Measurements from ENCODE around the gene CDYL2.

The CDYL2 gene

DNA sequence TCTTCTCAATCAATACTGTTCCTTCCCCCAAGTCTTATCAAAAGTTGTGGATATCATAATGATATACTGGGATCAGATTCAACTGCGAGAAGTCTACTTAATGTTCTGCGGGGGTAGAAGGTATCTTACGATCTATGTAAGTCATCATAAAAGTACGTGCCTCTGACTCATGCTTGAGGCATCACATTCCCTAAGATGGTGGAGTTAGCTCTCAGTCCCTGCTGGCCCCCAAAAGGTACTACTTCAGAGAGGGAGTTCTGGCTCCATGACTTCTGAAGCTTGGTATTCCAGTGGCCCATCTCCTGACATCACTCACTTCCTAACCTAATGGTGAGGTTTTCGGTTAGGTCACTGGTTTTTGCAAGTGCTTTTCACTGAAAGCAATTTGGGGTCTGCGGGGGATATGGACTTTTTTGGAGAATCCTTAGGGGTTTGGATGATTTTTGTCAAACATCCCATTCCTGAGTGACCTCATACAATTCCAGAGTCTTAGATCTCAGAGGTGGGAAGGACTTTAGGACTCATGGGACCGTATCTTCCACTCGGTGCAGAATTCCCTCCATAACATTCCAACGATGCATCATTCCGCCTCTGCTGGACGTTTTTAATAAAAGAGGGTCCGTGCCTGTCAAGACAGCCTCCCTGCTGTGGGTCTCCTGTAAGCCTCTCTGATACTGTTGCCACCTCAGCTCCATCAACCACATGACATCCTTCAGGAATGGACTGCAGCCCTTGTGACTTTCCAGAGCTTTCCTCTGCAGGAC lies 189.3 kb downstream of the CDYL2 start:
- H3K4me3 Mint-ChIP-seq = no peak overlapping the region

DNA sequence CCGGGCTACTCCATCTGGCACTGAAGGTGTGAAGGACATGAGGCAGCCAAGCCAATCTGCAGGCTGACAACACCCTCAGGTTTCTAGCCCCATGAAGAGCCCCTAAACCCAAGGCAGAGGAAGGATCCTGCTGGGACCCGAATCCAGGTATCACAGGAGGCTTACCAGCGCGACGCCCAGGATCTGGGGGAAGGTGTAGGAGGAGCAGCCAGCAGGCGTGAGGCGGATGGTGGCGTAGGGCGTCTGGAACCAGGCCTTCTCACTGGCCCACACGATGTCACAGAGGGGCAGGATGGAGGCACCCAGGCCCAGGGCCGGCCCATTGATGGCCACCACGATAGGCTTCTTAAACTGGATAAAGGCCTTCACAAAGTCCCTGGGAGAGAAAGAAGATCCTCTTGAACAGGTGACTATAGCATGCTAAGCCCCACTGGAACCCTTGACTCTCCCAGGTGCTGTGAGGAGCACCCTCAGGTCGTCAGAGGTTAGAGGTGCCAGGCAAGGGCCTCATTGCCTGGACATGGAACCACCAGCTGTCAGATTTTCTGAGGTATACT lies 191.9 kb downstream of the CDYL2 start:
- Mint-ChIP-seq H3K9me3 (peaks cover 2% of the 10 kb centered on the region), H3K4me3 (no peak overlapping the region), H3K27ac (no peak overlapping the region), H3K36me3 (ENCODE audit: low read depth) (peaks cover 6% of the 10 kb centered on the region), H3K4me1 (no peaks in the 10 kb centered on the region), H3K27me3 (no peaks in the 10 kb centered on the region)
- DNase-seq = no peak
- ATAC-seq = no peak

More for the DNA sequence above, 189.3 kb downstream of the CDYL2 start:
- ATAC-seq (no peak), DNase-seq (no peak)
- H3K4me1 Mint-ChIP-seq = no peaks in the 10 kb centered on the region
- H3K9me3 Mint-ChIP-seq = no peaks in the 10 kb centered on the region
- H3K36me3 Mint-ChIP-seq (ENCODE audit: low read depth) = peaks cover 3% of the 10 kb centered on the region
- no peaks in the 10 kb centered on the region for H3K27me3 Mint-ChIP-seq
- H3K27ac Mint-ChIP-seq = no peak overlapping the region

DNA sequence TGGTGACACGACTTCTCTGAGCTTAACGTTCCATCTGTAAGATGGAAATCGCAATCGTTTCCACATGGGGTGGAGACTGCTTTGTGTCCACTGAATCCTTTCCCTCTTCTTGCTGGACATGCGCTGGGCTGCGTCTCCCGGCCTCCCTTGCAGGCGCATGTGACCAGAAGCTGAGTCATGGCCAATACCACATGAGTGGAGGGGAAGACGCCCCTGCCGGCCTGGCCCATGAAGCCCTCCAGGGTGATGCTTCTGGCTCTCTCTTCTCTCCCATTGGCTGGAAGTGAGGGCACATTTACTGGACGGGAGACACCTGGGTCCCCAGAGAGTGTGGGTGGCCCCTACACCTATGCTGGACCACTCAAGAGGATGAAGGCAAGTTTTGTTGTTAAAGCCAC lies 192.5 kb downstream of the CDYL2 start:
- Mint-ChIP-seq H3K9me3 (peaks cover 5% of the 10 kb centered on the region), H3K27ac (no peak overlapping the region), H3K4me3 (no peak overlapping the region), H3K27me3 (no peaks in the 10 kb centered on the region), H3K4me1 (no peaks in the 10 kb centered on the region), H3K36me3 (ENCODE audit: low read depth) (peaks cover 11% of the 10 kb centered on the region)
- DNase-seq = no peak
- ATAC-seq = no peak

DNA sequence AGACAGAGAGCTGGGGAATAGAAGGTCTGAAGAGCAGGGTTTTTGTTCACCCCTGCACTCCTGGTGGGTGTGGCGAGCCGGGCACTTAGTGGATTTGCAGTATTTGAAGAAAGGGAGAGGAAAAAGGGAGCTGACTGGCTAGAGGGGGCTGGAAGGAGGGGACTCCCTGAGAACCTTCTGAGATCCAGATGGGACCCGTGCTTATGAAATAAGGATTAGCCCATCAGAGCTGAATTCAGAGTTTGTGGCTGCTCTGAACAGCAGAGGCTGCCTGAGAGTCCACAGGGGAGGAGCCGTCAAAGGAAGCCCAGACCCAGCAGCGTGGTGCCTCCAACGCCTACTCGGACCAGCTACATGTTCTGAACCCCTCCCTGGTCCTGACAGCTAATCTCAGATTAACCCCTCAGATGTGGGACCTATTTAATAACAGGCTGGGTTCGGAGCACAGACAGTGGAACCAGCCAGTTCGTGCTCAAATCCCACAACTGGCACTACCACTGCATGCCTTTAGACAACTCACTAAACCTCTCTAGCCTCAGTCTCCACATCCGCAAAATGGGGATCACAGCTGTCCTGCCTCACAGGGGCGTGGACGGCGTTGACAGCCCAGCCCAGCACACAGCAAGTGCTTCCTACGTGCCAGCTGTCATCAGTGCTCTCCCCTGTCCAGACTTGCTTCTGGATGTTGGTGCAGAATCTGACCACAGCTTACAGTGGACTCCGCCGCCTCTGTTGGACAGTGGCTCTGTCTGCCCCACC lies 193.0 kb downstream of the CDYL2 start:
- Mint-ChIP-seq H3K27ac (no peak overlapping the region), H3K9me3 (peaks cover 11% of the 10 kb centered on the region), H3K4me1 (peaks cover 5% of the 10 kb centered on the region), H3K4me3 (no peak overlapping the region), H3K27me3 (no peaks in the 10 kb centered on the region), H3K36me3 (ENCODE audit: low read depth) (peaks cover 17% of the 10 kb centered on the region)
- DNase-seq (no peak), ATAC-seq (no peak)

DNA sequence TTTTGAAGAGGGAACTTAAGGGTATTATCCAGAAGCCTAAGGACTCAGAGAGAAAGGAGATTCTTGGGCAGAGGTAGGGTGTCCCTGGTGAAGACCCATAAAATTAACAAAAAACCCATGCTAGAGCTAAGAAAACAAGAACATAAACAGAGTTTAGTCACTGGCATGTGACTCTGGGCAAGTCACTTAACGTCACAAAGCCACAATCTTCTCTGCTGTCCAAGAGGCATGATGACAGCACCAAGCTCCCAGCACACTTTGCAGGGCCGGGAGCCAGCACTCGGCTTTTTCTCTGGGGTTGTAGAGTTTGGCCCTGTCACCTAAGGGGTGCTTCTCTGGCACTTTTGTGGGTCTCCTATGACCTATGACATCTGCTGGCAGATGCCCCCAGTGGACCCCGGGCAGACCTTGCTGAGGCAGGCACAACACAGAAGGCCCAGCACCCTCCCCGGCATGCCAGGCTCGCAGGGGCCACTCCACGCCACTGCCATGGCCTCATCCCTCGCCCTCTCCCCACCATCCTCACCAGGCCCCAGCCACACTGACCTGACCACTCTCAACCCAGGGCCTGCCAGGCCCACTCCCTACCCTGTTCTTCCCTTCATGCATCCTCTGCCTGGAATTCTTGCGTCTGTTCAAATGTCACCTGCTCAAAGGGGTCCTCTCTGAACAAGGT lies 193.8 kb downstream of the CDYL2 start:
- H3K4me1 Mint-ChIP-seq = peaks cover 7% of the 10 kb centered on the region
- peaks cover 19% of the 10 kb centered on the region for H3K36me3 Mint-ChIP-seq (ENCODE audit: low read depth)
- ATAC-seq = no peak
- no peak for DNase-seq
- H3K27ac Mint-ChIP-seq = no peak overlapping the region
- H3K9me3 Mint-ChIP-seq = peaks cover 14% of the 10 kb centered on the region
- H3K4me3 Mint-ChIP-seq = no peak overlapping the region
- H3K27me3 Mint-ChIP-seq = no peaks in the 10 kb centered on the region

DNA sequence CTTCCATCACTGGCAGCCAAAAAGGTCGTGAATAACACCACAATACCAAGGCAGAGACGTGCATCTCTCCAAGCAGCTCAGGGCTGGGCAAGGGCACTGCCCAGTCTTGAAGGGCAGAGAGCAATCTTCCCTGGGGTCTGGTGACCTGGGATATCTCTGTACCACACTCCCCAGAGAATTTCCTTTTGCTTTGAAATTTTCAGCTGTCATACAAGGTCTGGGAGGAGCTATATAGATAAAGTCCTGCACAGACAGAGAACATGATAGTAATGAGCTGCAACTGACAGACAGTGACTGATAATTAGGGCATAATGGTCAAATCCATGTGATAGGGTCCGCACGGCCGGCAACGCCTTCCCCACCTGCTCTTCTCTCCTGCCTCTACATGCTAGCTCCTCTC lies 195.5 kb downstream of the CDYL2 start:
- no peak overlapping the region for H3K27ac Mint-ChIP-seq
- no peak for ATAC-seq

DNA sequence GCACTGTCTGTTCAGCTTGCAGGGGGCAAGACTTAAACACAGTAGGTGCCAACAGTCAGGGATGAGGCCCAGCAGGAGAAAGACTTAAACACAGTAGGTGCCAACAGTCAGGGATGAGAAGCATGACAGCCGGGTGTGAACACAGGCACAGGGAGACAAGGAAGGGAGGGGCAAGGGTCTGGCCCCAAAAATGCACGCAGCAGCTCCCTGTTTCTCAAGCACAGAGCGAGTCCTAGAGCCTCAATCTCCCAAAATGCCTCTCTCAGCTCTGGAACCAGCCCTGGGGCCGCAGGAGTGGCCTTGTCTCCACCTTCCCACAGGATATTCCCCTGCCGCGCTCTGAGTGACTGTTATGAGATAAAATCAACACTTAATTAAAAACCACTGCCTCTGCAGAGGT lies 197.2 kb downstream of the CDYL2 start:
- H3K9me3 Mint-ChIP-seq = peaks cover 14% of the 10 kb centered on the region
- ATAC-seq (no peak), DNase-seq (no peak)
- H3K36me3 Mint-ChIP-seq (ENCODE audit: low read depth) = peaks cover 16% of the 10 kb centered on the region
- H3K4me1 Mint-ChIP-seq = peaks cover 7% of the 10 kb centered on the region
- no peak overlapping the region for H3K4me3 Mint-ChIP-seq
- H3K27me3 Mint-ChIP-seq = no peaks in the 10 kb centered on the region
- H3K27ac Mint-ChIP-seq = no peak overlapping the region

More for the DNA sequence above, 195.5 kb downstream of the CDYL2 start:
- Mint-ChIP-seq H3K27me3 (no peaks in the 10 kb centered on the region), H3K4me3 (no peak overlapping the region), H3K36me3 (ENCODE audit: low read depth) (peaks cover 16% of the 10 kb centered on the region), H3K4me1 (peaks cover 7% of the 10 kb centered on the region), H3K9me3 (peaks cover 14% of the 10 kb centered on the region)
- no peak for DNase-seq

DNA sequence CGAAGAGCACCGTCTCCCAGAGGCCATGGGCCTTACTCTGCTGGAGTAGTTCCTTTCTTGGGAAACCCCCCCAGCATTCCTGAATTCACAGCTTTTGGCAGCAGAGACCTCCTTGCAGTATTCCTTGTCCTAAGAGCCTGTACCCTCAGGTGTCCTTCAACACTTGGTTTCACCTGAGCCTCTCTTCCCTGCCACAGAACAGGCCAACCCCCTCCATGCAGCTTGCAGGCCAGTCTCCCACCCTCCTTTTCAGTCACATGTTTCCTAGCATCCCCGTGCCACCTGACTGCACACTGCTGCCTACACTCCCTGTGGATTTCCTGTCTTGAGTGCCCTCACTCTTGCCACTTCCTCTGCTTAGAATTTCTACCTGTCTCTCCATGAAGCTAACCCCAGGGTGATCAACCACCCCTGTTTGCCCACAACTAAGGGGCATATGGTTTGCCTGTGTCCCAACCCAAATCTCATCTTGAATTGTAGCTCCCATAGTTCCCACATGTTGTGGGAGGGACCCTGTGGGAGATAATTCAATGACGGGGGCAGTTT lies 198.1 kb downstream of the CDYL2 start:
- DNase-seq (no peak), ATAC-seq (no peak)
- Mint-ChIP-seq H3K27ac (no peak overlapping the region), H3K4me3 (no peak overlapping the region), H3K27me3 (no peaks in the 10 kb centered on the region), H3K36me3 (ENCODE audit: low read depth) (peaks cover 16% of the 10 kb centered on the region), H3K4me1 (peaks cover 12% of the 10 kb centered on the region), H3K9me3 (peaks cover 14% of the 10 kb centered on the region)

DNA sequence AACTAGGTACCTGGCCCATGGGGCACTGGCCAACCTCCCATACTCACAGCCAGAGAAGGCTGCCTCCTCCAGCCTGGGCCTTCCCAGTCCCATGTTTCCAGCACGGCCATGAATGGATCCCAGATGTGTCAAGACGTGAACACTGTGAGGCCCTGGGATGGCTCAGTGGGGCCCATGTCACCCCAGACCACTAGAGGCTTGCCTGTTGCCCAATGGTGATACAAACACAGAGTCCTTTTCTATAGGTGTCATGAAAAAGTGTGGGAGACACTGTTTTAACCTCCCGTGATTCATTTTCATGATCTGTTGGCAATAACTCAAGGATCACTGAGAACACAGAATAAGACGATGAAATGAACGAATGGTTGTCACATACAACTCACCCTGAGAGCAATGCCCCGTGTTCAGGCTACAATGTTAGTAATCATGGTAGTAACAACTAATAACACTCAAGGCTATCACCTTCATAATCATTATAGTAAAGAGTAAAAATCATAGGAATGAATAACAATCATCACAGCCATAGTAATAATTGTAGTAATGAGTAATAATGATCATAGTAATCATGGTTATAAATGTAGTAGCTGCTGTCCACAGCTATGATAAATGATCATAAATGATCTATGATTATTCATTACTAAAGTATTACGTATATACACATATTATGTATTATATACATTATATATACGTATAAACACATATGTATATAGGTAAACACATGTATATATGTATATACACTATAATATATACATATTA lies 199.6 kb downstream of the CDYL2 start:
- Mint-ChIP-seq H3K36me3 (ENCODE audit: low read depth) (peaks cover 16% of the 10 kb centered on the region), H3K27me3 (no peaks in the 10 kb centered on the region), H3K27ac (no peak overlapping the region), H3K4me1 (peaks cover 15% of the 10 kb centered on the region), H3K9me3 (peaks cover 14% of the 10 kb centered on the region), H3K4me3 (no peak overlapping the region)
- ATAC-seq (no peak), DNase-seq (no peak)

DNA sequence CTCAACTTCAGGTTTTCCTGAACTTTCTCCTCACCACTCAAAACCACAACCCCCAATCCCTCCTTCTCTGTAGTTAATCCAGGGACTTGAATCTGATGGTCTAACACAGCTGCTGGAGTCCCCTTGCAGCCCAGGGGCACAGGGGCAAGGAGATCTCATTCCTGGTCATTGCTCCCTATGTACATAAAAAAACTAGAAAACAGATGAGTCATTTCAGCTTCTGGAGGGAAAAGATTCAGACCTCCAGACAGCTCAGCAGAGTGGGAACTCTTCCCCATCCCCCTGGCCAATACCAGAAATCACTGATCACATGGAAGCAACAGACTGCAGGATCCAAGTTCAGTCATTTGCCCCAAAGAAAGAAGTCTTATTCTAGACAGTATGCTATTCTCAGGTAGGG lies 201.5 kb downstream of the CDYL2 start:
- H3K27ac Mint-ChIP-seq = no peak overlapping the region
- H3K27me3 Mint-ChIP-seq = no peaks in the 10 kb centered on the region

DNA sequence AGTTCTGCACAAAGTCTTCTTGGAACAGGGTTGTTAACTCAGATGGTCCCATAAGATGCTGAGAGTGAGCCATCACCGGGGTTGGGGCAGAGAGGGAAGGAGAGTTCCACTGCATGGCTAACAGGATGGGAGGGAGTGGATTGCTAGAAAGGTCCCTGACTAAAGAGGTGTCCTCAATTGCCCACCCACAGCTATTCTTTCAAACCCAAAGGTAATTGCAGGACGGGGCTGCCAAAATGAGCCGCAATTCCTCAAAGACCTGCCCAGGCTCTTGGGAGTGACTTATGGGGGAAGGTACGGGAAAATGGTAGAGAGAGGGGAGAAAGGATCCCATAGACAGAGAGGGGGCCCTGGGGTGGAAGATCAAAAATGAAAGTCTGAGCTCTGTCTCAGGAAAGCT lies 203.2 kb downstream of the CDYL2 start:
- Mint-ChIP-seq H3K27ac (no peak overlapping the region), H3K9me3 (peaks cover 9% of the 10 kb centered on the region), H3K36me3 (ENCODE audit: low read depth) (peaks cover 10% of the 10 kb centered on the region)

More for the DNA sequence above, 201.5 kb downstream of the CDYL2 start:
- Mint-ChIP-seq H3K36me3 (ENCODE audit: low read depth) (peaks cover 16% of the 10 kb centered on the region), H3K9me3 (peaks cover 14% of the 10 kb centered on the region), H3K4me1 (peaks cover 15% of the 10 kb centered on the region), H3K4me3 (no peak overlapping the region)
- ATAC-seq = no peak
- no peak for DNase-seq

DNA sequence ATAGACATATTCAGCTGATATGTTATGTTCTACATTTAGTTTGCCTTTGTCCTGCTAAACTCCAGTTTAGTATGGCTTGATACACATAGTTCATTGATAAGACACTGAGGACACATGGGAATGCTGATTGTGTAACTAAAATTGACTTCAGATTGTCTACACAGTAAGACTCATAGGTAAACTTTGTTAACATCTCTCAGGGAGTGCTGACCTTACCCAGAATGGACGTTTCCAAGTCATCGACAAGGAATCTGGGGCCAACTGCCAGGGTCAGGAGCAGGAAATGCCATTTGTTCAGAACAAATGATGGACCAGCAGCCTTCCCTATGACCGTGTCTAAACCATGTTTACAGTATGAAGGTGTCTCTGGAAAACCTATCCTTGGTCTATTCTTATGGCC lies 204.9 kb downstream of the CDYL2 start:
- Mint-ChIP-seq H3K9me3 (peaks cover 11% of the 10 kb centered on the region), H3K27ac (no peak overlapping the region), H3K27me3 (peaks cover 12% of the 10 kb centered on the region), H3K4me1 (peaks cover 8% of the 10 kb centered on the region), H3K36me3 (ENCODE audit: low read depth) (peaks cover 11% of the 10 kb centered on the region), H3K4me3 (no peak overlapping the region)
- DNase-seq (no peak), ATAC-seq (no peak)

More for the DNA sequence above, 203.2 kb downstream of the CDYL2 start:
- Mint-ChIP-seq H3K27me3 (peaks cover 8% of the 10 kb centered on the region), H3K4me1 (peaks cover 9% of the 10 kb centered on the region), H3K4me3 (no peak overlapping the region)
- DNase-seq = no peak
- ATAC-seq = no peak

DNA sequence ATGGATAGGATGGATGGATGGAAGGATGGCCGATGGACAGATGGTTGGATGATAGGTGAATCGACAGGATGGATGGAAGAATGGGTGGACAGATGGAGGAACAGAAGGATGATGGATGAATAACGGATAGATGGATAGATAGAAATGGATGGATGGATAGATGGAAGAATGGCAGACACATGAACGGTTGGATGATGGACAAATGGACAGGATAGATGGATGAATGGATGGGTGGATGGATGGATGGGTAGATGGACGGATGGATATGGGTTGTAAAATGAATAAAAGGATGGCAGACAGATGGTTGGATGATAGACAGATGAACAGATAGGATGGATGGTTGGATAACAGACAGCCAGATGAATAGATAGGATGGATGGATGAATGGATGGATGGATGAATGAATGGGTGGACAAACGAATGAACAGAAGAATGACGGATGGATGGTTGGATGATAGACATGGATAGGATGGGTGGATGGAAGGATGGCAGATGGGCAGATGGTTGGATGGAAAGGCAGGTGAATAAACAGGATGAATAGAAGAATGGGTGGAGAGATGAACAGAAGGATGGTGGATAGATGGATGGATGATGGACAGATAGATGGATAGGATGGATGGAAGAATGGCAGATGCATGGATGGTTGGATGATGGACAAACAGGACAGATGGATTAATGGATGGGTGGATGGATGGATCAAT lies 207.7 kb downstream of the CDYL2 start:
- no peak overlapping the region for H3K4me3 Mint-ChIP-seq
- H3K27me3 Mint-ChIP-seq = peaks cover 12% of the 10 kb centered on the region
- H3K4me1 Mint-ChIP-seq = peaks cover 16% of the 10 kb centered on the region
- DNase-seq (no peak), ATAC-seq (no peak)
- no peak overlapping the region for H3K27ac Mint-ChIP-seq
- peaks cover 11% of the 10 kb centered on the region for H3K9me3 Mint-ChIP-seq
- H3K36me3 Mint-ChIP-seq (ENCODE audit: low read depth) = peaks cover 15% of the 10 kb centered on the region

All from activated naive CD8-positive, alpha-beta T cell treated with anti-CD3 and anti-CD28 coated beads, Interleukin-2, amount 50 U/mL, for 24 hours (primary cell).